WTC11 (cell line): Measurements from ENCODE around the gene RAP2C. TPM values are rescaled to one million over a fixed set of nuclear protein-coding genes. Genes with fewer than 3 reads are reported as not detected.

ENCODE experiments used
- ATAC-seq: fragments of 200-7000 bp; cut with Tn5 transposase; 2 replicates; pipeline ENCODE4 v1.10.0; 2021; ENCODE audit warnings: mild to moderate bottlenecking, moderate library complexity
- CTCF ChIA-PET: fragments of 300-600 bp; sonication (Branson Sonifier 250); formaldehyde crosslinking; loops from one replicate; lab custom pipeline; 2021; ENCODE audit warnings: antibody characterized with exemption; lab: Charles Lee
- POLR2A ChIA-PET: fragments of 350-600 bp; sonication (Branson Sonifier 250); formaldehyde crosslinking; loops from one replicate; lab custom pipeline; 2021; ENCODE audit warnings: antibody characterized with exemption; lab: Charles Lee
- DNase-seq: peaks from one replicate; pipeline ENCODE4 v3.0.0; 2021; ENCODE audit warnings: low spot score
- H3K27ac Mint-ChIP-seq: 2 replicates; pipeline ENCODE4 v1.8.0; 2021; ENCODE audit warnings: mixed read lengths
- H3K27me3 Mint-ChIP-seq: 2 replicates; pipeline ENCODE4 v1.8.0; 2021; ENCODE audit warnings: low read depth, mild to moderate bottlenecking, moderate library complexity, mixed read lengths
- H3K36me3 Mint-ChIP-seq: 2 replicates; pipeline ENCODE4 v1.8.0; 2021; ENCODE audit warnings: mixed read lengths
- H3K4me1 Mint-ChIP-seq: 2 replicates; pipeline ENCODE4 v1.8.0; 2022; ENCODE audit warnings: mixed read lengths
- H3K4me3 Mint-ChIP-seq: 2 replicates; pipeline ENCODE4 v1.8.0; 2021; ENCODE audit warnings: mild to moderate bottlenecking, moderate library complexity, mixed read lengths
- H3K9me3 Mint-ChIP-seq: 2 replicates; pipeline ENCODE4 v1.8.0; 2021; ENCODE audit warnings: mixed read lengths
- FOXJ3 ChIP-seq: sonication (generic); formaldehyde crosslinking; IDR thresholded peaks from 2 replicates; pipeline ENCODE4 v1.9.0; 2021; ENCODE audit warnings: missing genetic modification reagents, mild to moderate bottlenecking, borderline replicate concordance
- FOXK1 ChIP-seq: sonication (generic); formaldehyde crosslinking; IDR thresholded peaks from 2 replicates; pipeline ENCODE4 v1.8.0; 2022; ENCODE audit warnings: mild to moderate bottlenecking, moderate library complexity, missing genetic modification reagents
- GABPB1 ChIP-seq: sonication (generic); formaldehyde crosslinking; IDR thresholded peaks from 2 replicates; pipeline ENCODE4 v1.8.1; 2023; ENCODE audit warnings: mild to moderate bottlenecking, missing genetic modification reagents
- MXD4 ChIP-seq: fragments of 250-450 bp; sonication (Bioruptor Pico); IDR thresholded peaks from 2 replicates; pipeline ENCODE4 v1.8.0; 2021; ENCODE audit warnings: mild to moderate bottlenecking, moderate library complexity, borderline replicate concordance
- PRRX2 ChIP-seq: fragments of 250-450 bp; sonication (Bioruptor Pico); IDR thresholded peaks from 2 replicates; pipeline ENCODE4 v1.8.0; 2021; ENCODE audit warnings: mild to moderate bottlenecking
- SMAD4 ChIP-seq: sonication (generic); formaldehyde crosslinking; IDR thresholded peaks from 2 replicates; pipeline ENCODE4 v1.8.0; 2022; ENCODE audit warnings: mild to moderate bottlenecking, missing genetic modification reagents
- SP1 ChIP-seq: sonication (generic); formaldehyde crosslinking; conservative IDR thresholded peaks from 2 replicates; pipeline ENCODE4 v1.8.1; 2022; ENCODE audit warnings: missing genetic modification reagents
- STAT6 ChIP-seq: sonication (generic); formaldehyde crosslinking; conservative IDR thresholded peaks from 2 replicates; pipeline ENCODE4 v1.8.1; 2023; ENCODE audit warnings: mild to moderate bottlenecking, low read depth, missing genetic modification reagents, moderate library complexity
- TEAD1 ChIP-seq: sonication (generic); formaldehyde crosslinking; IDR thresholded peaks from 2 replicates; pipeline ENCODE4 v1.8.0; 2022; ENCODE audit warnings: mild to moderate bottlenecking, missing genetic modification reagents
- ZNF138 ChIP-seq: sonication (generic); formaldehyde crosslinking; conservative IDR thresholded peaks from 2 replicates; pipeline ENCODE4 v1.8.1; 2022; ENCODE audit warnings: mild to moderate bottlenecking, moderate library complexity, missing genetic modification reagents
- ZNF219 ChIP-seq: sonication (generic); formaldehyde crosslinking; IDR thresholded peaks from 2 replicates; pipeline ENCODE4 v1.8.0; 2023; ENCODE audit warnings: missing genetic modification reagents, mild to moderate bottlenecking, borderline replicate concordance
- ZNF425 ChIP-seq: fragments of 250-450 bp; sonication (Bioruptor Pico); conservative IDR thresholded peaks from 2 replicates; pipeline ENCODE4 v1.9.0; 2021; ENCODE audit warnings: mild to moderate bottlenecking
- total RNA-seq: library from RNA; stranded (reverse); gene quantifications from 3 replicates; pipeline ENCODE4 v1.2.3, GENCODE V29; 2021
- TF ChIP-seq, protein P1 (sequence below): sonication (generic); formaldehyde crosslinking; IDR thresholded peaks from 2 replicates; pipeline ENCODE4 v1.8.0; 2023; ENCODE audit warnings: missing genetic modification reagents
- TF ChIP-seq, protein P2 (sequence below): fragments of 250-450 bp; sonication (Bioruptor Pico); IDR thresholded peaks from 2 replicates; pipeline ENCODE4 v1.9.0; 2021; ENCODE audit warnings: mild to moderate bottlenecking, borderline replicate concordance
- TF ChIP-seq, protein P3 (sequence below): sonication (generic); formaldehyde crosslinking; IDR thresholded peaks from 2 replicates; pipeline ENCODE4 v1.8.1; 2022; ENCODE audit warnings: low read depth, missing genetic modification reagents, borderline replicate concordance
- TF ChIP-seq, protein P4 (sequence below): sonication (generic); formaldehyde crosslinking; IDR thresholded peaks from 2 replicates; pipeline ENCODE4 v1.8.0; 2022; ENCODE audit warnings: mild to moderate bottlenecking, missing genetic modification reagents

Gene RAP2C
- total RNA-seq, 1 experiment from 2014 or later = 25.0 TPM

DNA sequence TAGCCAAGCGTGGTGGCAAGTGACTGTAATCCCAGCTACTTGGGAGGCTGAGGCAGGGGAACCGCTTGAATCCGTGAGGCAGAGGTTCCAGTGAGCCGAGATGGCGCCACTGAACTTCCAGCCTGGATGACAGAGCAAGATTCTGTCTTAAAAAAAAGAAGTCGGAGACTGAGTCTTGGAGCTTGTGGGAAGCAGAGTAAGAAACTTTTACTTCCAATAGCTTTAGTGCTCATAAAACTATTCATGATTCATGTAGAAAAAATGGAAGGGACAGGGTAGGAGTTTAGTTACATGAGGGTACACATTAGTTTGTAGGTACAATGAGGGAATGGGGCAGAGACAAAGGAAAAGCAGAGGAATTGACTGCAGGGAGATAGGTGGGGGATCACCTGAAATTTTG is 19.3 kb downstream of the RAP2C start (continued):
- TF ChIP-seq PRRX2 (CRISPR knock-in tag) (no peak), SP1 (CRISPR knock-in tag) (no peak), SMAD4 (CRISPR knock-in tag) (no peak), MXD4 (CRISPR knock-in tag) (no peak), FOXK1 (CRISPR knock-in tag) (no peak)
- TF ChIP-seq, protein P1, sequence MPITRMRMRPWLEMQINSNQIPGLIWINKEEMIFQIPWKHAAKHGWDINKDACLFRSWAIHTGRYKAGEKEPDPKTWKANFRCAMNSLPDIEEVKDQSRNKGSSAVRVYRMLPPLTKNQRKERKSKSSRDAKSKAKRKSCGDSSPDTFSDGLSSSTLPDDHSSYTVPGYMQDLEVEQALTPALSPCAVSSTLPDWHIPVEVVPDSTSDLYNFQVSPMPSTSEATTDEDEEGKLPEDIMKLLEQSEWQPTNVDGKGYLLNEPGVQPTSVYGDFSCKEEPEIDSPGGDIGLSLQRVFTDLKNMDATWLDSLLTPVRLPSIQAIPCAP (CRISPR knock-in tag) = no peak
- TF ChIP-seq, protein P2, sequence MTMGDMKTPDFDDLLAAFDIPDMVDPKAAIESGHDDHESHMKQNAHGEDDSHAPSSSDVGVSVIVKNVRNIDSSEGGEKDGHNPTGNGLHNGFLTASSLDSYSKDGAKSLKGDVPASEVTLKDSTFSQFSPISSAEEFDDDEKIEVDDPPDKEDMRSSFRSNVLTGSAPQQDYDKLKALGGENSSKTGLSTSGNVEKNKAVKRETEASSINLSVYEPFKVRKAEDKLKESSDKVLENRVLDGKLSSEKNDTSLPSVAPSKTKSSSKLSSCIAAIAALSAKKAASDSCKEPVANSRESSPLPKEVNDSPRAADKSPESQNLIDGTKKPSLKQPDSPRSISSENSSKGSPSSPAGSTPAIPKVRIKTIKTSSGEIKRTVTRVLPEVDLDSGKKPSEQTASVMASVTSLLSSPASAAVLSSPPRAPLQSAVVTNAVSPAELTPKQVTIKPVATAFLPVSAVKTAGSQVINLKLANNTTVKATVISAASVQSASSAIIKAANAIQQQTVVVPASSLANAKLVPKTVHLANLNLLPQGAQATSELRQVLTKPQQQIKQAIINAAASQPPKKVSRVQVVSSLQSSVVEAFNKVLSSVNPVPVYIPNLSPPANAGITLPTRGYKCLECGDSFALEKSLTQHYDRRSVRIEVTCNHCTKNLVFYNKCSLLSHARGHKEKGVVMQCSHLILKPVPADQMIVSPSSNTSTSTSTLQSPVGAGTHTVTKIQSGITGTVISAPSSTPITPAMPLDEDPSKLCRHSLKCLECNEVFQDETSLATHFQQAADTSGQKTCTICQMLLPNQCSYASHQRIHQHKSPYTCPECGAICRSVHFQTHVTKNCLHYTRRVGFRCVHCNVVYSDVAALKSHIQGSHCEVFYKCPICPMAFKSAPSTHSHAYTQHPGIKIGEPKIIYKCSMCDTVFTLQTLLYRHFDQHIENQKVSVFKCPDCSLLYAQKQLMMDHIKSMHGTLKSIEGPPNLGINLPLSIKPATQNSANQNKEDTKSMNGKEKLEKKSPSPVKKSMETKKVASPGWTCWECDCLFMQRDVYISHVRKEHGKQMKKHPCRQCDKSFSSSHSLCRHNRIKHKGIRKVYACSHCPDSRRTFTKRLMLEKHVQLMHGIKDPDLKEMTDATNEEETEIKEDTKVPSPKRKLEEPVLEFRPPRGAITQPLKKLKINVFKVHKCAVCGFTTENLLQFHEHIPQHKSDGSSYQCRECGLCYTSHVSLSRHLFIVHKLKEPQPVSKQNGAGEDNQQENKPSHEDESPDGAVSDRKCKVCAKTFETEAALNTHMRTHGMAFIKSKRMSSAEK (CRISPR knock-in tag) = no peak

GRCh38 chrX:132193872-132194574 is 25.2 kb downstream of the RAP2C start:
- peaks cover 10% of the 10 kb centered on the region for H3K9me3 Mint-ChIP-seq
- no peak for TF ChIP-seq TEAD1 (CRISPR knock-in tag)
- no peak for TF ChIP-seq FOXJ3 (CRISPR knock-in tag)
- TF ChIP-seq, protein P3, sequence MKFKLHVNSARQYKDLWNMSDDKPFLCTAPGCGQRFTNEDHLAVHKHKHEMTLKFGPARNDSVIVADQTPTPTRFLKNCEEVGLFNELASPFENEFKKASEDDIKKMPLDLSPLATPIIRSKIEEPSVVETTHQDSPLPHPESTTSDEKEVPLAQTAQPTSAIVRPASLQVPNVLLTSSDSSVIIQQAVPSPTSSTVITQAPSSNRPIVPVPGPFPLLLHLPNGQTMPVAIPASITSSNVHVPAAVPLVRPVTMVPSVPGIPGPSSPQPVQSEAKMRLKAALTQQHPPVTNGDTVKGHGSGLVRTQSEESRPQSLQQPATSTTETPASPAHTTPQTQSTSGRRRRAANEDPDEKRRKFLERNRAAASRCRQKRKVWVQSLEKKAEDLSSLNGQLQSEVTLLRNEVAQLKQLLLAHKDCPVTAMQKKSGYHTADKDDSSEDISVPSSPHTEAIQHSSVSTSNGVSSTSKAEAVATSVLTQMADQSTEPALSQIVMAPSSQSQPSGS (CRISPR knock-in tag) = no peak
- TF ChIP-seq SP1 (CRISPR knock-in tag) = no peak
- H3K27ac Mint-ChIP-seq = no peak overlapping the region
- H3K36me3 Mint-ChIP-seq = peaks cover 7% of the 10 kb centered on the region
- DNase-seq = no peak
- H3K4me1 Mint-ChIP-seq = no peaks in the 10 kb centered on the region
- H3K27me3 Mint-ChIP-seq = peaks cover 3% of the 10 kb centered on the region; the same call in 1 of the 2 replicates
- ChIA-PET POLR2A (no interaction called here), CTCF (no interaction called here)
- H3K4me3 Mint-ChIP-seq = no peak overlapping the region
- no peak for ATAC-seq

- Mint-ChIP-seq H3K4me1 (no peaks in the 10 kb centered on the region), H3K36me3 (peaks cover 7% of the 10 kb centered on the region), H3K27me3 (no peaks in the 10 kb centered on the region), H3K9me3 (peaks cover 10% of the 10 kb centered on the region), H3K27ac (no peak overlapping the region), H3K4me3 (no peak overlapping the region)
- ATAC-seq (no peak), DNase-seq (no peak)
- ChIA-PET CTCF (no interaction called here), POLR2A (no interaction called here)
- no peak for TF ChIP-seq ZNF425 (CRISPR knock-in tag)
- no peak for TF ChIP-seq STAT6 (CRISPR knock-in tag)
- TF ChIP-seq ZNF219 = no peak
- TF ChIP-seq SMAD4 (CRISPR knock-in tag) = no peak
- no peak for TF ChIP-seq GABPB1 (CRISPR knock-in tag)
- TF ChIP-seq MXD4 (CRISPR knock-in tag) = no peak
- TF ChIP-seq PRRX2 (CRISPR knock-in tag) = no peak
- no peak for TF ChIP-seq ZNF138 (CRISPR knock-in tag)
- TF ChIP-seq, protein P4, sequence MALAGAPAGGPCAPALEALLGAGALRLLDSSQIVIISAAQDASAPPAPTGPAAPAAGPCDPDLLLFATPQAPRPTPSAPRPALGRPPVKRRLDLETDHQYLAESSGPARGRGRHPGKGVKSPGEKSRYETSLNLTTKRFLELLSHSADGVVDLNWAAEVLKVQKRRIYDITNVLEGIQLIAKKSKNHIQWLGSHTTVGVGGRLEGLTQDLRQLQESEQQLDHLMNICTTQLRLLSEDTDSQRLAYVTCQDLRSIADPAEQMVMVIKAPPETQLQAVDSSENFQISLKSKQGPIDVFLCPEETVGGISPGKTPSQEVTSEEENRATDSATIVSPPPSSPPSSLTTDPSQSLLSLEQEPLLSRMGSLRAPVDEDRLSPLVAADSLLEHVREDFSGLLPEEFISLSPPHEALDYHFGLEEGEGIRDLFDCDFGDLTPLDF (CRISPR knock-in tag) = no peak
Observed at GRCh38 chrX:132191938-132192337, 27.3 kb downstream of the RAP2C start.
